Neural cell (in vitro differentiated cells): Measurements from ENCODE around the gene MRPS12. TPM values are rescaled to one million over a fixed set of nuclear protein-coding genes. Genes with fewer than 3 reads are reported as not detected.

ENCODE experiments used
- H2AFZ ChIP-seq: fragments of 200-600, 300-800 bp; sonication (generic), shearing (Covaris generic); 2 replicates; pipeline ENCODE4 v1.6.0; 2014; ENCODE audit warnings: low read depth, mild to moderate bottlenecking, antibody characterized with exemption, low read length, moderate library complexity
- H3F3A ChIP-seq: fragments of 200-600 bp; shearing (Covaris generic); 2 replicates; pipeline ENCODE4 v1.6.1; 2016; ENCODE audit warnings: mild to moderate bottlenecking, moderate library complexity, mixed read lengths, antibody characterized with exemption, low read length; ENCODE audit not compliant: insufficient read depth, poor library complexity, severe bottlenecking
- H3K27ac ChIP-seq: fragments of 200-600, 300-800 bp; sonication (generic), shearing (Covaris generic); 2 replicates; pipeline ENCODE4 v1.5.1; 2014; ENCODE audit warnings: mild to moderate bottlenecking, low read length, moderate library complexity
- H3K27me3 ChIP-seq: fragments of 300-800, 200-600 bp; sonication (generic), shearing (Covaris generic); 2 replicates; pipeline ENCODE4 v1.6.0; 2014; ENCODE audit warnings: mild to moderate bottlenecking, low read depth, low read length, moderate library complexity; ENCODE audit not compliant: insufficient read depth
- H3K36me3 ChIP-seq: fragments of 300-800, 200-600 bp; sonication (generic), shearing (Covaris generic); 2 replicates; pipeline ENCODE4 v1.5.1; 2014; ENCODE audit warnings: mild to moderate bottlenecking, antibody characterized with exemption, low read length, moderate library complexity; ENCODE audit not compliant: insufficient read depth
- H3K4me2 ChIP-seq: fragments of 300-800, 200-600 bp; sonication (generic), shearing (Covaris generic); 2 replicates; pipeline ENCODE4 v1.6.0; 2014; ENCODE audit warnings: mild to moderate bottlenecking, low read length
- H3K4me3 ChIP-seq: fragments of 300-800, 200-600 bp; sonication (generic), shearing (Covaris generic); 2 replicates; pipeline ENCODE4 v1.5.1; 2014; ENCODE audit warnings: mild to moderate bottlenecking, low read length, moderate library complexity
- H3K79me2 ChIP-seq: fragments of 200-600 bp; shearing (Covaris generic); replicated peaks from 2 replicates; pipeline ENCODE4 v1.6.0; 2014; ENCODE audit warnings: mild to moderate bottlenecking, low read length, moderate library complexity; ENCODE audit not compliant: insufficient read depth
- H3K9ac ChIP-seq: fragments of 300-800, 200-600 bp; sonication (generic), shearing (Covaris generic); 2 replicates; pipeline ENCODE4 v1.6.1; 2016; ENCODE audit warnings: mild to moderate bottlenecking, low read length, mixed read lengths
- H3K9me2 ChIP-seq: fragments of 200-600 bp; shearing (Covaris generic); 2 replicates; pipeline ENCODE4 v1.6.1; 2016; ENCODE audit warnings: mild to moderate bottlenecking, low read length, mixed read lengths; ENCODE audit not compliant: insufficient read depth
- H3K9me3 ChIP-seq: fragments of 200-600, 300-800 bp; sonication (generic), shearing (Covaris generic); 2 replicates; pipeline ENCODE4 v1.6.1; 2016; ENCODE audit warnings: mild to moderate bottlenecking, mixed run types, low read length, moderate library complexity, mixed read lengths
- H4K20me1 ChIP-seq: fragments of 200-600 bp; shearing (Covaris generic); 2 replicates; pipeline ENCODE4 v1.6.1; 2016; ENCODE audit warnings: mild to moderate bottlenecking, mixed run types; ENCODE audit not compliant: insufficient read depth
- EP300 ChIP-seq: fragments of 450-650 bp; conservative IDR thresholded peaks from 2 replicates; pipeline ENCODE4 v1.6.1; 2014; ENCODE audit warnings: antibody characterized with exemption, mild to moderate bottlenecking, moderate library complexity; ENCODE audit not compliant: poor library complexity, severe bottlenecking
- EZH2 ChIP-seq: fragments of 200-600, 300-800 bp; shearing (Covaris generic), sonication (generic); IDR thresholded peaks from 2 replicates; pipeline ENCODE4 v1.6.1; 2014; ENCODE audit warnings: antibody characterized with exemption, low read length, borderline replicate concordance, mild to moderate bottlenecking; ENCODE audit not compliant: insufficient read depth, poor library complexity, severe bottlenecking
- MXI1 ChIP-seq: fragments of 450-650 bp; conservative IDR thresholded peaks from 2 replicates; pipeline ENCODE4 v1.6.1; 2014; ENCODE audit warnings: antibody characterized with exemption, mild to moderate bottlenecking; ENCODE audit not compliant: poor library complexity, severe bottlenecking
- POLR2AphosphoS5 ChIP-seq: IDR thresholded peaks from 2 replicates; pipeline ENCODE4 v1.6.1; 2012
- RAD21 ChIP-seq: fragments of 450-650 bp; conservative IDR thresholded peaks from 2 replicates; pipeline ENCODE4 v1.6.1; 2014; ENCODE audit warnings: antibody characterized with exemption, mild to moderate bottlenecking, moderate library complexity
- SMC3 ChIP-seq: fragments of 450-650 bp; conservative IDR thresholded peaks from 2 replicates; pipeline ENCODE4 v1.6.1; 2014; ENCODE audit warnings: antibody characterized with exemption, mild to moderate bottlenecking, moderate library complexity; ENCODE audit not compliant: poor library complexity
- TAF1 ChIP-seq: IDR thresholded peaks from 2 replicates; pipeline ENCODE4 v1.6.1; 2012; ENCODE audit warnings: low read depth
- polyA plus RNA-seq: library from polyadenylated mRNA; depleted of rRNA; stranded (reverse); fragments of >200 nt; gene quantifications from 2 replicates; pipeline ENCODE4 v1.2.3, GENCODE V29; 2014
- TF ChIP-seq, protein P1 (sequence below): fragments of 450-650 bp; IDR thresholded peaks from 2 replicates; pipeline ENCODE4 v1.5.1; 2014; ENCODE audit warnings: antibody characterized with exemption, mild to moderate bottlenecking, moderate library complexity; ENCODE audit not compliant: poor library complexity, severe bottlenecking
- TF ChIP-seq, protein P2 (sequence below): IDR thresholded peaks from 2 replicates; pipeline ENCODE4 v1.6.1; 2012; ENCODE audit warnings: borderline replicate concordance

MRPS12 gene
- polyA plus RNA-seq, 1 donor from 2014 or later = 30.0 TPM

DNA sequence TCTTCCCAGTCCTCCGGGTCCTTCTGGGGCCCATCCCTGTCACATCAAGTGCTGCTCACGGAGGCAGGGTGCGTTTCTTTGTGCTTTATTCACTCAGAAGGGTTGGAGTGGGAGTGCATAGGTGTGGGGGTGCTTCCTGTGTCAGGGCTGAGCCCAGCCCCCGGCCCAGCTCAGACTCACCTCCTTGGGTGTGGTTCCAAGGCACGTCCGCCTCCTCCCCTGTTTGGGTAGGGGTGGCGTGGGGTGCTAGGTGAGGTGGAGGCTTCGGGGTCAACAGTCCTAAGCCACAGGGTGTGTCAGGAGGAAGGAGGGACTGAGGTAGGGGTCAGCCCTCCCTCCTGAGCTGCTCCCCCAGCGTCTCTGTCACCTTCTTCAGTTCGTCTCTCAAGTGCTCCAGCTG is 21.8 kb upstream of the MRPS12 start:
- Histone ChIP-seq H3K36me3 (no peaks in the 10 kb centered on the region), H4K20me1 (no peaks in the 10 kb centered on the region), H3K27ac (no peak overlapping the region), H3K4me2 (no peak overlapping the region), H3K9me2 (no peaks in the 10 kb centered on the region), H3K79me2 (no peaks in the 10 kb centered on the region), H3F3A (no peaks in the 10 kb centered on the region), H3K27me3 (no peaks in the 10 kb centered on the region), H2AFZ (no peak overlapping the region), H3K9me3 (no peaks in the 10 kb centered on the region), H3K9ac (no peak overlapping the region), H3K4me3 (no peak overlapping the region)
- TF ChIP-seq EZH2 = no peak
- TF ChIP-seq MXI1 = no peak
- TF ChIP-seq, protein P1, sequence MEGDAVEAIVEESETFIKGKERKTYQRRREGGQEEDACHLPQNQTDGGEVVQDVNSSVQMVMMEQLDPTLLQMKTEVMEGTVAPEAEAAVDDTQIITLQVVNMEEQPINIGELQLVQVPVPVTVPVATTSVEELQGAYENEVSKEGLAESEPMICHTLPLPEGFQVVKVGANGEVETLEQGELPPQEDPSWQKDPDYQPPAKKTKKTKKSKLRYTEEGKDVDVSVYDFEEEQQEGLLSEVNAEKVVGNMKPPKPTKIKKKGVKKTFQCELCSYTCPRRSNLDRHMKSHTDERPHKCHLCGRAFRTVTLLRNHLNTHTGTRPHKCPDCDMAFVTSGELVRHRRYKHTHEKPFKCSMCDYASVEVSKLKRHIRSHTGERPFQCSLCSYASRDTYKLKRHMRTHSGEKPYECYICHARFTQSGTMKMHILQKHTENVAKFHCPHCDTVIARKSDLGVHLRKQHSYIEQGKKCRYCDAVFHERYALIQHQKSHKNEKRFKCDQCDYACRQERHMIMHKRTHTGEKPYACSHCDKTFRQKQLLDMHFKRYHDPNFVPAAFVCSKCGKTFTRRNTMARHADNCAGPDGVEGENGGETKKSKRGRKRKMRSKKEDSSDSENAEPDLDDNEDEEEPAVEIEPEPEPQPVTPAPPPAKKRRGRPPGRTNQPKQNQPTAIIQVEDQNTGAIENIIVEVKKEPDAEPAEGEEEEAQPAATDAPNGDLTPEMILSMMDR = no peak
- no peak for TF ChIP-seq RAD21
- TF ChIP-seq, protein P2, sequence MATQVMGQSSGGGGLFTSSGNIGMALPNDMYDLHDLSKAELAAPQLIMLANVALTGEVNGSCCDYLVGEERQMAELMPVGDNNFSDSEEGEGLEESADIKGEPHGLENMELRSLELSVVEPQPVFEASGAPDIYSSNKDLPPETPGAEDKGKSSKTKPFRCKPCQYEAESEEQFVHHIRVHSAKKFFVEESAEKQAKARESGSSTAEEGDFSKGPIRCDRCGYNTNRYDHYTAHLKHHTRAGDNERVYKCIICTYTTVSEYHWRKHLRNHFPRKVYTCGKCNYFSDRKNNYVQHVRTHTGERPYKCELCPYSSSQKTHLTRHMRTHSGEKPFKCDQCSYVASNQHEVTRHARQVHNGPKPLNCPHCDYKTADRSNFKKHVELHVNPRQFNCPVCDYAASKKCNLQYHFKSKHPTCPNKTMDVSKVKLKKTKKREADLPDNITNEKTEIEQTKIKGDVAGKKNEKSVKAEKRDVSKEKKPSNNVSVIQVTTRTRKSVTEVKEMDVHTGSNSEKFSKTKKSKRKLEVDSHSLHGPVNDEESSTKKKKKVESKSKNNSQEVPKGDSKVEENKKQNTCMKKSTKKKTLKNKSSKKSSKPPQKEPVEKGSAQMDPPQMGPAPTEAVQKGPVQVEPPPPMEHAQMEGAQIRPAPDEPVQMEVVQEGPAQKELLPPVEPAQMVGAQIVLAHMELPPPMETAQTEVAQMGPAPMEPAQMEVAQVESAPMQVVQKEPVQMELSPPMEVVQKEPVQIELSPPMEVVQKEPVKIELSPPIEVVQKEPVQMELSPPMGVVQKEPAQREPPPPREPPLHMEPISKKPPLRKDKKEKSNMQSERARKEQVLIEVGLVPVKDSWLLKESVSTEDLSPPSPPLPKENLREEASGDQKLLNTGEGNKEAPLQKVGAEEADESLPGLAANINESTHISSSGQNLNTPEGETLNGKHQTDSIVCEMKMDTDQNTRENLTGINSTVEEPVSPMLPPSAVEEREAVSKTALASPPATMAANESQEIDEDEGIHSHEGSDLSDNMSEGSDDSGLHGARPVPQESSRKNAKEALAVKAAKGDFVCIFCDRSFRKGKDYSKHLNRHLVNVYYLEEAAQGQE = no peak
- TF ChIP-seq TAF1 = no peak
- no peak for TF ChIP-seq EP300

DNA sequence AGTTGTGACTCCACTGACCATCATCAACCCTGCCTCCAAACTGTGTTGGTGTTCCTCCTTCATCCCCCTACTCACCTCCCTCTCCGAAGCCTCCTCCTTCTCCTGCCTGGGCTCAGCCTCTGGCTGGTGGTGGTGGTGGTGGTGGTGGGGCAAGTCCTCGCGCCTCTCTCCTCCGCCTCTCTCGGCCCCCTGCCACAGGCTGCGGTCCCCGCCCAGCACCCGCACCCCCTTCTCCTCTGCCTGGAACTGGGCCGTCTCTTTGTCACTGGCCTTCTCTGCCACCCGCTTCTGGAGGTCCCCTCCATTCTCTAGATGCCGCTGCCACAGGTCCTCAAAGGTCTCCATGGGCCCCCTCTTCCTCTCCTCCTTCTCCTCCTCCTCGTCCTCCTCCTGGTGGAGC is 20.3 kb upstream of the MRPS12 start:
- Histone ChIP-seq H2AFZ (no peak overlapping the region), H3K27me3 (no peaks in the 10 kb centered on the region), H3K9me3 (no peaks in the 10 kb centered on the region), H3K4me3 (no peak overlapping the region), H3K4me2 (no peak overlapping the region), H3K9me2 (no peaks in the 10 kb centered on the region), H4K20me1 (no peaks in the 10 kb centered on the region), H3K27ac (no peak overlapping the region), H3F3A (no peaks in the 10 kb centered on the region), H3K9ac (no peak overlapping the region), H3K79me2 (no peaks in the 10 kb centered on the region), H3K36me3 (no peaks in the 10 kb centered on the region)
- TF ChIP-seq, protein P2 = no peak
- TF ChIP-seq RAD21 (no peak), EP300 (no peak), TAF1 (no peak), EZH2 (no peak), POLR2AphosphoS5 (no peak), SMC3 (no peak)
- TF ChIP-seq, protein P1 = no peak
